HL-60/S4 (cell line): ENCODE data around the gene HHATL.
"Not testable (repeated sequence)": the region's sequence is repeated elsewhere in the genome, so short reads cannot be mapped to it uniquely, and the experiment has no call there.

ENCODE experiments used
- in situ Hi-C: fragments of 300-500 bp; cut with MboI; formaldehyde crosslinking; loops from 2 replicates; pipeline ENCODE4 v1.14.3; 2022; ENCODE audit warnings: low sequenced_read_pairs

HHATL gene

DNA sequence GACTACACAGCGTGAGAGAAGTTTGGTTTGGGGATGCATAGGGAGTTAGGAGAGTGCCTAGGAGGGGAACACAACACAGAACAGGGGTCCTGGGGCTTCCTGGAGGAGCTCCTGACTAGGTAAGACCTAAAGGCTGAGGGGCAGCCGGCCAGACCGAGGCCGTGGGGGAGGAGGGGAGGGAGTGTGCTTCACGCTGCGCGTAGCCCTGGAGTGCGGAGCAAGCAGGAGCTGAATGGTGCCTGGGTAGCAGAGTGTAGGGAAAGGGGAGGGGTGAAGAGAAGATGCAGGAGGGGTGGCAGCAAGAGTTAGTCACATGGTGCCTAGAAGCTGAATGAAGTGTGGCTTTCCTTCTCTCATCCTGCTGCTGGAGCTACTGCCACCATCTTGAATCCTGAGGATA lies 32.4 kb upstream of the HHATL start:
- in situ Hi-C loops: no loop called here

DNA sequence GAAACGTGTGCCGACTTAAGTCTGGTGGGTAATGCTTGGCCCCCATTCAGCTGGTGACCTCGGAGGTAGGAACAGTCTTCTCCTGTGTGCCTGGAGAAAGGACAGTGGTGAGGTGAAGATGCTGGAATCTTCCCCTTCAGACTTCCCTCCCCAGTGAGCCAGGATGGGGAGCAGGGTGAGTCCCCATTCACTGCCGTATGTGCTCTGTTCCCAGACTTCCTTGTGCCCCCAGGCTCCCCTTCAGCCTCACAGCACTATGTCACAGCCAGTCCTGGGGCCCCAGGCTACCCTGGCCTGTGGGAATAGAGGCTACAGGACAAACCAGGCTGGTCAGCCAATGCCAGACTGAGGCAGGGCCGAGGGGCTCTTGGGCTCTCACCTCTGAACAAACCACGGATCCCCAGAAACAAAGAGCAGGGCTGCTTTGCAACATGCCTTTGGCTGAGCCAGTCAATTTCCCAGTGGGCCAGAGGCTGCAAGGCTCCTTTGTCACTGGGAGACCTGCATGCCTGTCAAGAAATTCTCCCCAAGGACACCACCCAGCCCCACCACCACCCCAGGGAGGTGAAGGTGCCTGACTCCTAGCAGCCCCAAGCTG lies 31.8 kb upstream of the HHATL start:
- in situ Hi-C loops: no loop called here

DNA sequence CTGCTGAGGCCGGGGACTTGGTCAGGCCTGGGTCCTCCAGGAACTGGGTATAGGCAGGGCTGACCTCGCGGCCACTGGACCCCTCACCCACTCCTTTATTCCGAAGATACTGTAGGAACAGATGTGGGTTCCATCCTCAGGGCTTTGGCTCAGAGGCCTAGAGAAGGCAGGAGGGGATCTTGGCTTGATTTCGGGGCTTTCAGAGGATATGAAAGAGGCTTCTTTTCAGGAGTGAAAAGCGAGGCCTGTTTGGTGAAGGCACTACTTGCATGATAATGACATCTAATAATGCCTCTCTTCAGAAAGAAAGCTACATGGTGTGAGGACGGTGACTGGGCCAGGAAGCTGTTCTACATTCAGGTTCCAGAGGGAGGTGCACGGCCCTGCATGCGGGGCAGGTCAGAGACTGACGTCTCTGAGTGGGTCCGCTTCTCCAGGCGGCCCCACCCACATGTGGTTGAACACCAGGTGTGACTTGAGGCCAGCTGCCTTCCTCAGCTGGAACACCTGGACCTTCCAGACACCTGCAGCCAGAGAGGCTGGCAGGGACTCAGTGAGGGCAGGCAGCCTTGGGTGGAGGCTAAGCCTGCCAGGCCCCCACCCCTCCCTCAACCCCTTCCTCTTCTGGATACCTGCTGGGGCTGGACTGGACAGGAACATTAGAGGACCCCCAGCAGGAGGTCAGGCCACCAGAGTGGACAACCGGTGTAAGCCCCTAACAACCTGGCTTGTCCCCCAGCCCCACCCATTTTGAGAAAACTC lies 31.1 kb upstream of the HHATL start:
- in situ Hi-C loops: no loop called here

DNA sequence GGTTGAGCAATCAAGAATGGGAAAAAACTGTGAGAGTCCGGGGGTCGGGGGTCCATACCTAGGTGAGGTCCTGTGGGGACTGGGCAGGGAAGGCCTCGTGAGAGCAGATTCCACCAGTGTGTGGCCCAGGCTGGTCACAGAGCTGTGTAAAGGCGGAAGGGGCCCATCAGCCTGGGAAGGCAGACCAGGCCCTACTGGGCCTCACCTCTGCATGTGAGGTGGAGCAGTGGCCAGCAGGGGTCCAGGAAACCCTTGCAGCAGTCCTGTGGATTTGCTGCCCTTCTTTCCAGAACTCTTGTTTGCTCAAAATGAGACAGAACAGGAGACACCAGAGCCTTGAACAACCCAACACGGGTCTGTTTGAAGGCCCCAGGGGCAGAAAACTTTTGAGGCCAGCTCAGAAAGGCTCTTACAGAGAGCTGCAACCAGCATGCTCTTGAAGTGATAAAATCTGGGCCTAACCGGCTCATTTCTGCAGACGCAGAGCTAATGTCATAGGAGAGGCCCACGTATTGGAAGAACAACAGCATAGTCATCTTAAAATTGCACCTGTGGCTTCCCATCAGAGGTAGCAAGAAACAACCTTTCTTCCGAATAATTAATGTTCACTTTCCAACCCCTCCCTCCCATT lies 30.3 kb upstream of the HHATL start:
- in situ Hi-C loops: no loop called here

DNA sequence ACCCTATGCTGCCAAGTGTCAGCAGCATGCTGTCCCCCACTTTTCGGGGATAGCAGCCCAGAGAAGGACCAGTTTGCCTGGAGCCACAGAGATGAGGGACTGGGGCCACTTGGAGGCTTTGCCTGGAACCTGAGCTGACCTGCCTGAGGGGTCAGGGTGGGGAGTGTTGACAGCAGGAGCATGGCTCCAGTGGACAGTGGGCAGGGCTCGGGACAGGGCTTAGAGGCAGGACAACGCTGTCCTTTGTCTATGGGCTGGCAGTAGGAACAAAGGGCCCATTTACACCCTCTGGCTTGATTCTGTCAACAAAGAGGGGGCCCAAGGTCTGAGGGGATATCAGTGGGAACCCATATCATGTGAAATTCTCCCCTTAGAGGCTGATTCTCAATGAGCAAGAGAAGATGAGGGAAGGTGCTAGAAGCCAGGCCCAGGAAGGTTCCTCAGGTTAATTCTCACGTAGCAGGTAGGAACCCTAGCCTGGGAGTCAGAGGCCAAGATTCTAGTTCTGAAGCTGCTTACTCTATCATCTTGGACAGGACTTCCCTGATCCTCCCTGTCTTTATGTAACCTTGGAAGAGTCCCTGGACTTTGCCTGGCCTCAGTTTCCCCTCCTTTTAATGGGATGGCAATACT lies 29.7 kb upstream of the HHATL start:
- in situ Hi-C loops: no loop called here

DNA sequence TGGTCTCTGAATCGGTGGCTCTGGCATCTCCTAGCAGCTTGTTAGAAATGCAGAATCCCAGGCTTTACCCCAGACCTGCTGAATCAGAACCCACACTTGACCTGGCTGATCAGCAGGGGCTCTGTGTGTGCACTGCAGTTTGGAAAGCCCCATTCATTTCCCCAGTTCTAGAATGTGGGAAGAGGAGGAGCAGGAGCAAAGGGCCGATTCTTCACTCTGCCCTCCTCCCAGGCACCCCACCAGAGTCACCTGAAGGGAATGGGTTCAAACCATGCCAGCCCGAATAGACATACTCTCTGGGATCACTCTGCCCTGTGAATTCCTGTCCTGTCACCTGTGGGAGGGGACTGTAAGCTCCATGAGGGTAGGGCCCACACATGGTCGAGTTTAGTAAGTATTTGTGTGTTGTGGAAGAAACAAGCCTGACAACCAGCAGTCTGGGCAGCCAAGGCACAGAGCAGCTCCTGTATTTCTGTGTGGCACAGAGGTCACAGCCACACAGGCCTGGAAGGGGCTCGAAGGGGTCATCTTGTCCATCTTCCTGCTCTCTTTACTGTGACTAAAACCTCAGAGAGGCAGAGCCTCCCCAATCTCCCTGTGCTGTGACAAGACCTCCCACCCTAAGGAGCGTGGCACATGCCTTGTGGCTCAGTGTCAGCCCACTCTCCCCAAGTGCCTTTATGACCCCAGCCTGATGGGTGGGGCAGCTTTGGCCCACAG lies 29.0 kb upstream of the HHATL start:
- in situ Hi-C loops: no loop called here

DNA sequence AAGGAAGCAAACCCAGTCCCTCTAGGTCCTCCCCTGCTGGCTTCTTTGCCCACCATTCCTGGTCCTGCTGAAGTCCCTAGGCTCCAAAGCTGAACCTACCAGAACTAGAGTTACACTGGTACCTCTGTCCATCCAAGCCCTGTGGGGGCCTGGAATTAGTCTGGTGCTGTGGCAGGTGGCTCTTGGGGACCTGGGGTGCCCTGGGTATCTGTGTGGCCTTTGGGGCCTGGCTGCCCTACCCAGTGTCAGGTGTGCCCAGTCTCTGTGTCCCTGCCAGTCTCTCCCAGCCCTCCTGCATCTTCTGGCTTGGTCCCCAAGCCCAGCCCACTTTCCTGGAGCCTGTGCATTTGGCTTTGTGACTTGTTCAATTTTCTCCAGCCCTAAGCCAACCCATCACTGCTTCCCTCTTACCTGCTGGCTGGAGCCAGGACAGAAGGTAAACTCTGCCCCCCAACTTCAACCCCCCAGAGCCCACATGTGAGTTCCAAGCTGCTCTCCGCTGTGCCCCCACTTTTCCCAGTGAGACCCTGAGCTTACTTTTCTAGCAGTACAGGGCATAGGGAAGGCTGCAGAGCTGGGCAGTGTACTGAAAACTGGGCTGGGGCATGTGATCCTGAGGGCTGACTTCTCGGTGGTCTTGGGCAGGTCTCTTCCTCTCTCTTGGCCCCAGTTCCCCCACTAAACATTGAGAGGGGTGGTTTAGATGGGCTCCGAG lies 28.3 kb upstream of the HHATL start:
- in situ Hi-C loops: no loop called here

DNA sequence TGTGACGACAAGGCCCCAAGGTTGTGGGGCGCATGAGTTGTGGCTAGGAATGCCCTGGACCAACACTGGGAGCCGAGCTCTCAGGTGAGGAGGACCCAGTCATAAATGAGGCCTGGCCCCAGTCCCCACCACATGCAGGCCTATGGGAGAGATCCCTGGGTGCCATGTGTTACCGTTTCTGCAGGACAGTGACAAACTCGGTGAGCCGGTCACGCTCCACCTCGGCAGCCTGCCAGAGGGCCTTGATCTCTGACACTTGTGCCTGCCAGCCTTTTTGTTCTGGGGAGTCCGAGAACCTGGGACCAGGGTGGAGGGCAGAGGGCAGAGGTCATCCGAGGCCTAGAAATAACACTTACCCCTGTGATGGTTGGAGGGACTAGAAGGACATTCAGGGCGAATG lies 27.7 kb upstream of the HHATL start:
- in situ Hi-C loops: no loop called here

DNA sequence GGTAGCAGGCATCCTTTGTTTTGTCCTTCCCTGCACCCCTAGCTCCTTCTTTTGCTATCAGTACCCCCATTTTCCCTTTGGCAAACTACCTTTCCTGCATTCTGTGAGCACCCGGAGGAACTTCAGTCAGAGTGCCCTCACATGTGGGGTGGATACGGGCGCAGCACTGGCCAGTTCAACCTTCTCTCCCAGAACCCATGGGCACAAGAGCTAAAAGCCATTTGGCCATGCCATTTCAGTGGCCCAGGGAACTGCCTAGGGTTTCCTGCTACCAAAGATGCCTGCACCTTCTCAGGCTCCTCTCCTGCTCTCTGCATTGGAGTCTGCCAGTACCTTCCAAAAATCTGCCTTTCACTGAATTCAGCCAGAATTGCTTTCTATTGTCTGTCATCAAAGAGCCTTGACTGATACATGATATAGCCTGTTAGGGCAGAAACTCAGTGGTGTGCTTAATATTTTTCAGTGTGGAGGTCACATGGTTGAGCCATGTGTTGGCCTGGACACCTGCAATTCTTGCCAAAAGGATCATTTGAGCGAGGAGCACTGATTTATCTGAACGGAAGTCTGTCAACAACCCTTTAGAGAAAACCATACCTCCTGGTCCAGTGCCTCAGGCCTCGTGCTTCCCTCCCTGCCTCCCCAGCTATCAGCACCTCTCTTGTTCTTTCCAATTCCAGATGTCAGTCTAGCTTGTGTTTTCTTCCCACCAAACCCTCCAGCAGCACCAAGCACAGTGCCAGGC lies 27.0 kb upstream of the HHATL start:
- in situ Hi-C loops: no loop called here

DNA sequence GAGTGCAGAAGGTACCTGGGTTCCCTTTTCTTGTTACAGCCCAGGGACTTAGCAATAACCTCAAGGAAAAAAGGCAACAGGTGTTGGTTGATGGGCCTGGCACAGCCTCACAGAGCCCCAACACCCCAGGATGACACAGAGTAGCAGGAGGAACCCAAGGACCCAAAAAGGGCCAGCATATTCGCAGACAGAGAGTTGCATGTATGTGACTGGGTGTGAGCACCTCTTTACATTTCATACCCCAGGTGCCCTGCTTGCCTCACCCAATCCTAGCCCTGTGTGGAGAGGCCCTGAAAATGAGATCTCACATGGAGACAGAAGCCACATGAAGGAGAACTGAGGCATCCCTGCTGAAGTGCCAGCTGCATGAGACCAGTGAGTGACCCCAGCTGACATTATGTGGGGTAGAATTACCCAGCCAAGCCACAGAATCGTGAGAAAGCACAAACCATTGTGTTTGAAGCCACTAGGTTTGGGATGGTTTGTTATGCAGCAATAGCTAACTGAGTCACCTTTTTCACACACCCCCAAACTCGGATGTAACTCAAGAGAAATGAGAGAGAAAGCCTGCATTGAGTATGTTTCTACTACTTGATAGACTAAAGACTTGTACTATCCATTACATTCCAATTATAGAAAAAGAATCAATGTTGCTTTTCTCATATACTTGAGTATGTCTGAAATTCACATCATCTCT lies 26.2 kb upstream of the HHATL start:
- in situ Hi-C loops: no loop called here

DNA sequence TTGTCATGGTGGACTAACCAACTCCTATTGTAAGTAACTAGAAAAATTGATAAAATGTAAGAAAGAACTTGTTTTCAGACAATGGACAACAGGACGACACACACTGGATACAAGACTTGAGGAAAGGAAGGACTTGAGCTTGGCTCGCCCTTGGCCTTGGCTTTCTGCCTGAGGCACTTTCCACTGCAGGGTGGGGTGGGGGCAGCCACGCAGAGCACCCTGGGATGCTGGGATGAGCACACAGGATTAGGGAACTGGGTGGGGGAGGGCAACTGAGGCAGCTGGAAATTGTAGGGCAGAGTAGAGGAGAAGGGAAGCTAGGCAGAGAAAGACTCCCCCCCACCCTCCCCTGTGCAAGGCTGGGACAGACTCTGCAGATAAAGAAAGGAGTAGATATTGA lies 25.5 kb upstream of the HHATL start:
- in situ Hi-C loops: no loop called here

DNA sequence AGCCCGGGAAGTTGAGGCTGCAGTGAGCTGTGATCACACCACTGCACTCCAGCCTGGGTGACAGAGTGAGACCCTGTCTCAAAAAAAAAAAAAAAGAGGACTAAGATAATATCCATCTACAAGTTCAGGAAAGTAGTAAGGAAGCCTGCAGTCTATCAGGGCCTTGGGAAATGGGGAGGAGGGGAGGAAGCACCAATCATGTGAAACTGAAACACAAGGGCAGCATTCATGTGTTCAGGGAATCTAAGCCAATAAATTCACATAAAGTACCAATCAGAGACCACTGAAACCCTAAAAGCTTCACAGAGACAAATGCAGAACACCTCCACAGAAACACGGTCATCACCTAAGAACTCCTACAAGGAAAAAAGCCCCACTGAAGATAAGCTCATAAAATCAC lies 22.9 kb upstream of the HHATL start:
- in situ Hi-C loops: no loop called here

DNA sequence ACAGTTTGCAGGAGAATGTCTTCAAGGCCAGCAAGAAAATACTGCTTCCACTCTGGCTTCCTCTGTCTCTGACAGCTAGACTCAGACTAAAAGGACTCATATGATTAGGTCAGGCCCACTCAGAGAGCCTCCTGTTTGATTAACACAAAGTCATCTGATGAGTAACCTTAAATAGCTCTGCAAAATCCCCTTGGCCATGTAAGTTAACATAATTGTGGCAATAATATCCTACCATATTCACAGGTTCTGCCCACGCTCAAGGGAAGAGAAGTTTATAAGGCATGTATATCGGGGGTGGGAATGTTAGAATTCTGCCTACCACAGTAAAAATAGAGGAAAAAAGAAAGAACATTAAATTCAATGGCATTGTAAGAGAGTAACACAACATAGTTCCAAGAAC lies 20.6 kb upstream of the HHATL start:
- in situ Hi-C loops: no loop called here

DNA sequence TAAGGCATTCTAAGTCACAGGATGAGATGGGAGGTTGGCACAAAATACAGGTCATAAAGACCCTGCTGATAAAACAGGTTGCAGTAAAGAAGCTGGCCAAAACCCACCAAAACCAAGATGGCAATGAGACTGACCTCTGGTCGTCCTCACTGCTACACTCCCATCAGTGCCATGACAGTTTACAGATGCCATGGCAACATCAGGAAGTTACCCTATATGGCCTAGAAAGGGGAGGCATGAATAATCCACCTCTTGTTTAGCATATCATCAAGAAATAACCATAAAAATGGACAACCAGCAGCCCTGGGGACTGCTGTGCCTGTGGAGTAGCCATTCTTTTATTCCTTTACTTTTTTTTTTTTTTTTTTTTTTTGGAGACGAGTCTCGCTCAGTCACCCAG lies 19.8 kb upstream of the HHATL start:
- in situ Hi-C loops: not testable (repeated sequence)

DNA sequence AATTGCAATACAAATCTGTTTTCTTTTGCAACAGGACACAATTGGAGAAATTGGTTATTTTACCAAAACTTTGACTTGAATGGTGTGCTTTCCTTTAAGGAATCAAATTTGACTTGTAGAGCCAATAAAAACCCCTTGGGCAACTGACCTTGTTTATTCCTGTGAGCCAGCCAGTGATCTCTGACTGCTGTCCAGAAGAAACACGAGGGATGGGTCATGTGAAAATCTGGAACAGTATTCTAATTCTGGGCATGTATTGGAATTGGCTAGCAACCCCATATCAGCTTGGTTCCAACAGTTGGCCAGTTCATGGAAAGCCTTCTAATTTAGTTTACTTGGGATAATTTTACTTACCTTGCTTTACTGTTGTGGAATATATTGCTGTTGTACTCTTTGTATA lies 19.1 kb upstream of the HHATL start:
- in situ Hi-C loops: no loop called here

DNA sequence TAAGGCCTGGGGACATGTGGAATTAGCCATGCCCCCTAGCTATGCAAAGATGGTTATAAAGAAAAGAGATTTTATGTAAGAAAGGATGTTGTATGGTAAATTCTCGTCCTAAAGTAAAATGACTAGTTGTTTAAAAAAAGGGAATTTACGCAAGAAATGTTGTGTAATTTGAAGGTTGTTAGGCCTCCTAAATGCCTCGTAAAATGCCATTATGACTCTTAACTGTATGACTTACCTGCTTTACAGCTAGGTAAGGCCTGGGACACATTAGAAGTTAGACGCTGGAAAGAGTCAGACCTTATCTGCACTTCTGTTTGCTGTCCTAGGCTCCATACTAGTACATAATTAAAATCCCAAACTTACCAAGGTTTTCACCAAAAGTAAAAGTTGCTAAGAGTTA lies 17.5 kb upstream of the HHATL start:
- in situ Hi-C loops: no loop called here

DNA sequence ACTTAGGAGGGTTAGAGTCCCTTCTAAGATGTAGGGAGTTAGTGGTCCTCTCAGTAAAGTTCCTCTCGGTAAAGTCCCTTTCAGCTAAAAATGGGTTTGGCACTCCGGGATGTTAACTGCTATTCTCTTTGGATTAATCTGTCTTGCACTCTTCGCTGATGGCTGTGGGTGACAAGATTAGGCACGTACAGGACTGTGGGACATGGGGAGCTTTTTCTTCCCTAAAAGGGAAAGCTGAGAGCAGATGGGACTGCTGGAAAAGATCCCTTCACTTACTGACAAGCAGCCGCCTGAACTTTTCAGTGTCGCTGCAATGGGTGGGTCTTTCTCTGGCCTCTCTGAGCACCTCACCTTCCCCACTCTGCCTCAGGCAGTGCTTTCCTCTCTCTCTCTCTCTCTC lies 16.4 kb upstream of the HHATL start:
- in situ Hi-C loops: no loop called here

DNA sequence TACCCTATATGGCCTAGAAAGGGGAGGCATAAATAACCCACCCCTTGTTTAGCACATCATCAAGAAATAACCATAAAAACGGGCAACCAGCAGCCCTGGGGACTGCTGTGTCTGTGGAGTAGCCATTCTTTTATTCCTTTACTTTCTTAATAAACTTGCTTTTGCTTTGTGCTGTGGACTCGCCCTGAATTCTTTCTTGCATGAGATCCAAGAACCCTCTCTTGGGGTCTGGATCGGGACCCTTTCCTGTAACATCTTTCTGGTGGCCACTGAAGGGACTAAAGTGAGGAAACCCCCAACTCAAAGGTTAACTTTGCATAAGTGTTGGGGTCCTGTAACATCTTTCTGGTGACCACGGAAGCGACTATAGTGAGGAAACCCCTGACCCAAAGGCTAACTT lies 15.7 kb upstream of the HHATL start:
- in situ Hi-C loops: no loop called here

DNA sequence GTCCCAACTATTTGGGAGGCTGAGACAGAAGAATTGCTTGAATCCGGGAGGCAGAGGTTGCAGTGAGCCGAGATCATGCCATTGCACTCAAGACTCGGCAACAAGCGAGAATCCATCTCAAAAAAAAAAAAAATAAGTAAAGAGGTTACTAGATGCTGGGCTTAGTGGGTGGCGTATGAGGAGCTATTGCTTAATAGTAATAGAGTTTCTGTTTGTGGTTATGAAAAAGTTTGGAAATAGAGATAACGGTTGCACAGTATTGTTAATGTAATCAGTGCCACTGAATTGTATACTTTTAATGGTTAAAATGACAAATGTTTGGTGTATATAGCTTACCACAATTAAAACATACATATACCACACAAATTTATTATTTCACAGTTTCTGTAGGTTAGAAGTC lies 14.7 kb upstream of the HHATL start:
- in situ Hi-C loops: no loop called here
